ENCODE measurements around the gene WNK4.

- TF ChIP-seq CTCF (IDR thresholded peaks at IDR 0.05) (no peak), POLR2A (IDR thresholded peaks at IDR 0.05) (no peak), POLR2AphosphoS5 (IDR thresholded peaks at IDR 0.05; ENCODE audit: insufficient read depth in 1 of 2, low read depth in 1 of 2) (no peak)
Observed at GRCh38 chr17:42819939-42820535, 39.6 kb downstream of the WNK4 start.
